DND-41 (cell line): ENCODE data around the gene VCL.

ENCODE experiments used
- CTCF ChIP-seq: IDR thresholded peaks from 2 replicates; pipeline ENCODE4 v1.5.1; 2012; ENCODE audit warnings: borderline replicate concordance, low read length, moderate library complexity, mild to moderate bottlenecking; ENCODE audit not compliant: poor library complexity, severe bottlenecking; ENCODE audit errors: extremely low read depth
- EZH2 ChIP-seq: IDR thresholded peaks from 3 replicates; pipeline ENCODE4 v1.6.1; 2012; ENCODE audit warnings: borderline replicate concordance, low read depth, mild to moderate bottlenecking, moderate library complexity, low read length, inconsistent platforms; ENCODE audit not compliant: severe bottlenecking

GRCh38 chr10:74096777-74097176, 98.9 kb downstream of the VCL start:
- TF ChIP-seq CTCF, result no peak
- no peak for TF ChIP-seq EZH2
